NCI-H2081 treated with DMSO at 0.1 percent for 48 hours (cell line): Measurements from ENCODE around the gene HDAC4.

Experiments
- DNase-seq: peaks from one replicate; lab custom pipeline; 2025; lab: John Stamatoyannopoulos, UW

HDAC4 gene

DNA sequence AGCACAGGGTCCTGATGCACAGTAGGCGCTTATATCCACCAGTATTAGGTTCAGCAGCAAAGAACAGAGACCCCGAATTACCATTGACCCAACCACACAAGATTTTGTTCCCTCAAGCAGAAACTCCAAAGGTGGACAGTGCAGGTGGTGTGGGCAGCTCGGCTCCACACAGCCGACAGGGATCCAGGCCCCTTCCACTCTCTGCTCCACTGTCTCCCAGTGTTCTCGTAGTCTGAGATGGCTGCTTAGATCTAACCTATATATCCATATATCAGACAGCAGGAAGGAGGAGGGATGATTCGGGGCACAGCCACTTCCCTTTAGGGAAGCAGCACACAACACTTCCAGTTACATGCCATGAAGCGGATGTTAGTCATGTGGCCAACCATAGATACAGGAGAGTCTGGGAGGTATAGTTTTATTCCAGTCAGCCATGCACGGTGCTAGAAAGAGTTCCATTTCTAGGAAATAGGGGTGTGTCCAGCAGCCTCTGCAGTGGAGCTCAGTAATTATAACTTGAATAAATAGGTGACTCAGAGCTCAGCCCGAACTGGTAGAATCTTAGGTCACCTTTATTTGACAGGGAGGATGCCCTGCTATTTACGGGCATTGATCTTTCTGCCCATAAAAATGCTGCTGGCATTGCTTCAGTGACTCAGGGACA is 394.1 kb downstream of the HDAC4 start:
- no peak for DNase-seq

DNA sequence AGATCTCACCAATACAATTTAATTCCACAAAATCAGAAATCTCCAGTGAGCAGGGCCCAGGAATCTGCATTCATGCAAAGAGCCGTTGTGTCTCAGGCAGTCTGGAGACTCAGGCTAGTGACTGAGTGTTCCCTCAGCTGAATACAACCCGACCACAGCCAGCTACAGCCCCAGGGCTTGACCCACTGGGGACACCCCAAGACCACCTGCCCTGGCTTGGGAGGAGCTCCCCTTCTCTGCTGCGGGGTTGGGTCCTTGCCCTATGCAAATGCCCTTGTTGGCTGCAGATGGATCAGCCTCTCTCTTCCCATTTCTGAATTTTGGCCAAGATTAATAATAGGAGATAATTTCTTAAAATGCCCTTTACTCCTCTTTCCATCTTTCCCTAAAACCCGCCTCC is 395.2 kb downstream of the HDAC4 start:
- DNase-seq, result no peak

DNA sequence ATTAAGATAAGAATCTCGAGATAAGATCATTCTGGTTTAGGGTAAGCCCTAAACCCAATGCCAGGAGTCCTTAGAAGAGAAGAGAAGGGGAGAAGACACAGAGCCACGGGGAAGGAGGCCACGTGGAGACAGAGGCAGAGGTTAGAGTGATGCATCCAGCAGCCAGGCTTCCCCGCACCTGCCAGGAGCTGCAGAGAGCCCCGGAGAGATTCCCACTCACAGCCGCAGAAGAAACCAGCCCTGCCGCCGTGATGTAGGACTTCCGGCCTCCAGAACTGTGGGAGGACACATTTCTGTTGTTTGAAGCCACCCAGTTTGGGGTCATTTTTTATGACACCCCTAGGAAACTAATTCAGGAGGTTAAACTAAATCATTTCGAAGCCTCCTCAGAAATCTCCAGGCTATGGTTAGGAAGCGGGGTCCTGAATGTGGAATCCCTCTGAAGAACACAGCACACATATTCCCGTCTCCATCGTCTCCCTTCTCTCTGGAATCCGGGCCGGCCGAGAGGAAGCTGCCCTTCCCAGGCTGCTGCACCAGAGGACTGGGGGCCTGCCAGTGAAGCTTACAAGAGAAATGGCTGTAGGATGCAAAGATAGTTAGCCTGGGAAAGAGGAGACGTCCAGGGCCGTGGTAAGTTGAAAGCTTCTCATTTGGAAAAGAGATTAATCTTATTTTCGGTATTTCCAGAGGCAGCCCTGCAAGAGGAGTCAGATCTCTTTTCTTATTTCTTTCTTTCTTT is 396.4 kb downstream of the HDAC4 start:
- DNase-seq, result no peak

DNA sequence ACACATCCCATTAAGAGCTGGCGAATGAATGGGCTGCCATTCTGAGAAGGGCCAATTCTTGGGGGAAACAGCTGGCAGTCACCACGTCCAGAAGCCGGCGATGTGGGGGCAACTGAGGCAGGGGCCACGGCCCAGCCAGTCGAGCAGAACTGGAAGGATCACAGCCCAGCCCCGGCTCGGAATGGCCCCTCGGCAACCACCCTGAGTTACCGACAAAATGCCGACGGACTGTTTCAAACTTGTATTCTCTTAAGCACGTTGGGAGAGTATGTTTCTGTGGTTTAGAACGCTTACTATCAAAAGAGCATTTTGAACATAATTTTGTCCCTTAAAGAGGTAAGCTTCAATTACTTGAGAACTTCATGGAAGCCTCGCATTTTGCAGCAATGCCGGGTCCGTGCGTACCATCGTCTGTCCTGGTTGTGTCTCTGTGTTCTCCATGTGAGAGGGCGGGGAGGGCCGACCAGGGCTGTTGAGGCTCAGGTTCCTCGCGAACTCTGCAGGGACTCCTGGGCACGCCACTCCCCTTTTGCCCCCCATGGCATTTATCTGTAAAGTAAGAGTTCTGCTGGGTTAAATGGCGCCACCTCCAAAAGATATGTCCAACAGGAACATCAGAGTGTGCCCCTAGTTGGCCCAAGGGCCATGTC is 397.1 kb downstream of the HDAC4 start:
- no peak for DNase-seq

DNA sequence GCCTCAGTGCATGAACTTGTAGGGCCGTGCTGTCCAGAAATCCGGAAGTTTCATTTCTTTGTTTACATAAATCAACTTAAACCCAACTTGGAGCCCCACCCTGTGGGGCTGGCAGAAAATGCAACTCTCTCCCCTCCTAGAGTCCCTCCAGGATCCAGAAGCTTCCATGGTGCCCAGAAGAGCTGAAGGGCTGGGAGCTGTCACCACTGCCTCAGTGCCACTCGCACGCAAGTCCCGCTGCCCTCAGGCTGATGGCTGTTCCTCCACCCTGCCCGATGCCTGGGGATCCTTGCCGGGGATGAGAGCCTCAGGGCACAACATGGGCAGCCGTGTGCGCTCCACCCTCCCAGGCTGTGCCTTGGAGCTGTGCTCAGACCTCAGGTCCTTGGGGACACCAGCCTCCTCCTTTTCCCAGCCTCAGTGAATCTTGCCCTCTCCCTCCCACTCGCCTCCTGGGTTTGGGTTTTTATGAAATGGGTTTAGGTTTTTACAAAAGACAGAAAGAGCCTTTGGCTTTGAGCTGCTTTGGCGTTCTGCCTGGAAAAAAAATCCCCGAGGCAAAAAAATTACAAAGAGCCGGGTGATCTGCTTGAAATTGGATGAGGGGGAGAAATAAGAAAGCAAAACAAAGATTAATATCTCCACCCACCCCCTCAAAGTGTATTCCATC is 397.7 kb downstream of the HDAC4 start:
- no peak for DNase-seq

DNA sequence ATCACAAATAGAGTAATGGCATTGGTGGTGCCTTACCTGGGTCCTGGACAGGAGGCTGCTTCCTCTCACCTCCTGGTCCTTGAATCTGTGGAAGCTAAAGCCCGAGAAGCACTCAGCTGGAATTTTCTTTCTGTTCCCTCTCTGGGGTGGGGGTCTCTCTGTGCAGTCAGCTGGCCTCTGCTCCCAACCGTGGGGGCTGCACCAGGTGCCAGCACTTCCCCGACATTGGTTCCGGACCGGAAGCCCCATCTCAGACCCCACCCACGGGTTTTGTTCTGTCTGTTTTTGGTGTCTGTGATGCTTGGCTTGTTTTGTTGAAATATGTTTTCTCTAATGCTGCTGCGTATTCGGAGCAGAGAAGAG is 398.2 kb downstream of the HDAC4 start:
- no peak for DNase-seq

DNA sequence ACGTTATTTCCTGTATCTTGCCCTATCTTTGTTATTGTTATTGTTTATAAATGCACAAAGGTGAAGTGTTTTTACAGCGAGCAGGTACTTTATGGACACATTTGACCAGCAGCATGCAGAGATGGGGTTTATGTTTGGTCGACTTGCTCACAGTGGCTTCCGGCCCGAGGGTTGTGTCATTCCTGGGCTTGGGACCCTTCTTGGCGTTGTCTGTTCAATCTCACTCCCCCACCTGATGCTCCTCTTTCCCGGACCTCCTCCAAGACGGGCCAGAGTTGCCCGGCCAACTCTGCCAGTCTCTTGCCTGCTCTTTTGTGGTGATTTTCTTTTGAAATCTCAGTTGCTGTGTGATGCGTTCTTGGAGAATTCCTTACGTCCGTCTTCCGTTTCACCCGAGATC is 399.0 kb downstream of the HDAC4 start:
- DNase-seq, result no peak

DNA sequence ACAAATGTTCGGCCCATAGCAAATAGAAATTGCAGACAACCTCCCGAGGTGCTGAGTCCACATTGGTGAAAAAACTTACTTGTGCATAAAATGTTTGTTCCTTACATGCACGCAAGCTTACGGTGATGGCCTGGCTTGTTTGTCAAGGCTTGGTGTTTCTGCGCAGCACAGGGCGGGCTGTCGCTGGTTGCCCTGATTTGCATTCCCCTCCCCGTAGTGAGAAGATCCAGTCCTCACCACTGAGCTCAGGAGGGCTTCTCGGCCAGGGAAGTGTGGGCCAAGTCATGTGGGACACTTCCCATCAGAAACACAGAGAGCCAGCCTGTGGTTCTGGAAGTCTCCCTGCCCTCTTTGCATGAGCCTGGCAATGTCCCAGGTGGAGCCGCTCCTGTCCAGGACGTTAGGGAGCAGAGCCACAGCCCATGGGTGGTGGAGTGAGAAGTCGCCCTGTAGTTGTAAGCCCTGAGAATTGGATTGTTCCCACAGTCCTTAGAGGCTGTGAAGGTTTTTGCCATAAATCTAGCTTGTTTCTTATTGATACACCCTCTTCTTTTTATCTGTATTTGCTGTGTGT is 400.2 kb downstream of the HDAC4 start:
- no peak for DNase-seq

DNA sequence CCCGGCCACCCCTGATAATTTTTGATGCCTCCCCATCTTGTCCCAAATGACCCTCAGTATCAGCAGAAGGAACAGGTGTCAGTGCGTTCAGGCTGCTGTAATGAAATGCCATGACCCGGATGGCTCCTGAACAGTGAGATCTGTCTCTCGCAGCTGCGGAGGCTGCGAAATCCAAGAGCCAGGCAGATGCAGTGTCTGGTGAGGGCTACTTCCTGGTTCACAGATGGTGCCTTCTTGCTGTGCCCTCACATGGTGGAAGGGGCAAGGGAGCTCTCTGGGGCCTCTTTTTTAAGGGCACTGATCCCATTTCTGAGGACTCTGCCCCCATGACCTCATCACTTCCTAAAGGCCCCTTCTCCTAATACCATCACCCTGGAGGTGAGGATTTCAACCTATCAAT is 400.7 kb downstream of the HDAC4 start:
- DNase-seq, result no peak

DNA sequence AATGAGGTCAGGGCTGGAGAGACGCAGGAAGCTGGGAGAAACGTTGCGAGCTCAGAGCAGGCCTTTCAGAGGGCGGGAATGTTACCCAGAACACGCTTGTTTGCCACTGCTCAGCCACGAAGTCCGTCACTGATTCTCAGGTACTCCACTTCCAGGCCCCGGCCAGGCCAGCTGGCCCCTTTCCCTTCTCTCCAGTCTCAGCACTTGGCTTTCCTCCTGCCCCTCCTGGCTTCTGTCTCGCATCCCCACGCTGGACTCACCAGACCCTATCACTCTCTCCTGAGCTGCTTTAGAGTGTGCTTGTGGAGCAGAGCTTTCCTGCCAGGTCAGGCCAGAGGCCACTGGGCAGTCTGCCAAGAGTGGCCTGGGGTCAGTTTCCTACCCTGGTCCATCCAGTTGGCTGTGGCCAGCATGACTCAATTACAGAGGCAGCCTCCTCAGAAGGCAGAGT is 401.5 kb downstream of the HDAC4 start:
- no peak for DNase-seq

DNA sequence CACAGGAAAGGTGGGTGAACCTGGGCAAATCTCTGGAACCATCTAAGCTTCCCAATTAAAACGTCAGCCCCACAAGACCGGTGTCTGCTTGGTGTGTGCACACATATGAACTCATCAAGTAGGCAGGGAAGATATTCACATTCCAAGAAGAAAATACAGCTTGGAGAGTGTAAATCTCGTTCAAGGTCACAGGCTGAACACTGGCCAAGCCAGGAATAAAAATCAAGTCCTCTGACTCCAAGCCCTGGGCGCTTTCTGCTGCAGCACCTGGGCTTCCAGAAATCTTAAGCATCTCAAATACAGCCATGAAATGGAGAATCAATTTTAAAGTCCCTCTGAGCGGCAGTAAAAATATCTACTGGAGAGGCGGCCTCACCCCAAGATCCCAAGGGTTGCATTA is 402.0 kb downstream of the HDAC4 start:
- no peak for DNase-seq
